IMR-90 (cell line): ENCODE measurements around the gene PCBP4. TPM values are rescaled to one million over a fixed set of nuclear protein-coding genes. Genes with fewer than 3 reads are reported as not detected.

Experiments used
- ATAC-seq: fragments of 200-7000 bp; cut with Tn5 transposase; 2 replicates; pipeline ENCODE4 v1.9.1; 2020; ENCODE audit warnings: low read depth, mild to moderate bottlenecking, moderate library complexity
- BruUV-seq: library from RNA; stranded (reverse); fragments of 400-500 nt; replicated peaks from 2 replicates; lab custom pipeline; 2021; lab: Mats Ljungman, UMichigan
- CTCF ChIA-PET: fragments of 300-600 bp; formaldehyde crosslinking; extraction: SDS; loops from one replicate; lab custom pipeline; 2021; ENCODE audit warnings: antibody characterized with exemption; lab: Yijun Ruan, JAX
- POLR2A ChIA-PET: fragments of 300-600 bp; sonication (Branson Sonifier 250); formaldehyde crosslinking; loops from one replicate; lab custom pipeline; 2022; ENCODE audit warnings: antibody characterized with exemption; ENCODE audit not compliant: unreplicated experiment; lab: Charles Lee
- DNase-seq: peaks from one replicate; pipeline ENCODE4 v3.0.0; 2013
- H2AFZ ChIP-seq: replicated peaks from 2 replicates; pipeline ENCODE3; 2013; ENCODE audit warnings: low read length, mild to moderate bottlenecking; ENCODE audit not compliant: poor library complexity
- H2AK5ac ChIP-seq: 2 replicates; pipeline ENCODE4 v1.6.1; 2013; ENCODE audit warnings: low read depth, low read length, inconsistent platforms
- H2AK9ac ChIP-seq: replicated peaks from 2 replicates; pipeline ENCODE3; 2013; ENCODE audit warnings: mild to moderate bottlenecking, low read depth, low read length, moderate library complexity; ENCODE audit not compliant: poor library complexity
- H2BK120ac ChIP-seq: 2 replicates; pipeline ENCODE4 v1.6.1; 2013; ENCODE audit warnings: low read depth, low read length, inconsistent platforms
- H2BK15ac ChIP-seq: 3 replicates; pipeline ENCODE4 v1.6.1; 2013; ENCODE audit warnings: low read depth, low read length, inconsistent platforms
- H2BK20ac ChIP-seq: 2 replicates; pipeline ENCODE4 v1.6.1; 2013; ENCODE audit warnings: low read depth, mild to moderate bottlenecking, inconsistent platforms, low read length, moderate library complexity
- H2BK5ac ChIP-seq: 2 replicates; pipeline ENCODE4 v1.6.1; 2013; ENCODE audit warnings: mild to moderate bottlenecking, low read depth, low read length, inconsistent platforms; ENCODE audit not compliant: poor library complexity, severe bottlenecking
- H3K14ac ChIP-seq: replicated peaks from 2 replicates; pipeline ENCODE4 v1.6.1; 2013; ENCODE audit warnings: low read depth, low read length, inconsistent platforms
- H3K18ac ChIP-seq: 2 replicates; pipeline ENCODE4 v1.6.1; 2013; ENCODE audit warnings: low read depth, low read length, control low read depth
- H3K23ac ChIP-seq: 2 replicates; pipeline ENCODE4 v1.6.1; 2013; ENCODE audit warnings: low read depth, low read length, inconsistent platforms
- H3K27ac ChIP-seq: 2 replicates; pipeline ENCODE4 v1.5.1; 2013; ENCODE audit warnings: mild to moderate bottlenecking, control low read depth, low read length; ENCODE audit not compliant: insufficient read depth
- H3K27me3 ChIP-seq: 2 replicates; pipeline ENCODE4 v1.6.1; 2013; ENCODE audit warnings: low read length; ENCODE audit not compliant: control insufficient read depth, insufficient read depth
- H3K36me3 ChIP-seq: 2 replicates; pipeline ENCODE4 v1.6.1; 2013; ENCODE audit warnings: low read length, mixed read lengths; ENCODE audit not compliant: control insufficient read depth, insufficient read depth
- H3K4ac ChIP-seq: 2 replicates; pipeline ENCODE4 v1.6.1; 2013; ENCODE audit warnings: low read depth, low read length, inconsistent platforms
- H3K4me1 ChIP-seq: 2 replicates; pipeline ENCODE4 v1.6.1; 2013; ENCODE audit warnings: low read length, mixed read lengths; ENCODE audit not compliant: control insufficient read depth, insufficient read depth
- H3K4me2 ChIP-seq: 2 replicates; pipeline ENCODE4 v1.6.1; 2013; ENCODE audit warnings: low read depth, mild to moderate bottlenecking, control low read depth, low read length, moderate library complexity
- H3K4me3 ChIP-seq: 2 replicates; pipeline ENCODE4 v1.5.1; 2013; ENCODE audit warnings: low read depth, mild to moderate bottlenecking, control low read depth, low read length, moderate library complexity; ENCODE audit not compliant: insufficient read depth
- H3K56ac ChIP-seq: 2 replicates; pipeline ENCODE4 v1.6.1; 2013; ENCODE audit warnings: low read length, inconsistent platforms; ENCODE audit not compliant: insufficient read depth; ENCODE audit errors: extremely low read depth
- H3K79me1 ChIP-seq, 2 experiments: 2 replicates each; pipeline ENCODE4 v1.6.1; 2013; ENCODE audit warnings: low read length in 2 of 2, inconsistent platforms in 1 of 2, low read depth in 1 of 2
- H3K9ac ChIP-seq: 2 replicates; pipeline ENCODE4 v1.6.1; 2013; ENCODE audit warnings: low read depth, low read length, control low read depth
- H3K9me1 ChIP-seq: 2 replicates; pipeline ENCODE4 v1.6.1; 2013; ENCODE audit warnings: low read length, inconsistent platforms; ENCODE audit not compliant: insufficient read depth
- H3K9me3 ChIP-seq: 2 replicates; pipeline ENCODE4 v1.6.1; 2013; ENCODE audit warnings: low read length; ENCODE audit not compliant: control insufficient read depth, insufficient read depth
- H4K20me1 ChIP-seq: 2 replicates; pipeline ENCODE4 v1.6.1; 2013; ENCODE audit warnings: low read length, inconsistent platforms; ENCODE audit not compliant: insufficient read depth
- H4K5ac ChIP-seq: 2 replicates; pipeline ENCODE4 v1.6.1; 2013; ENCODE audit warnings: mild to moderate bottlenecking, low read depth, low read length, control low read depth
- H4K8ac ChIP-seq, 2 experiments: 2 replicates each; pipeline ENCODE4 v1.6.1; 2013; ENCODE audit warnings: low read depth in 2 of 2, low read length in 2 of 2, control low read depth in 1 of 2, inconsistent platforms in 1 of 2
- H4K91ac ChIP-seq: 2 replicates; pipeline ENCODE4 v1.6.1; 2013; ENCODE audit warnings: low read depth, low read length, inconsistent platforms; ENCODE audit not compliant: insufficient read depth
- BHLHE40 ChIP-seq: fragments of 150-350 bp; IDR thresholded peaks from 2 replicates; pipeline ENCODE4 v1.6.1; 2016; ENCODE audit warnings: mild to moderate bottlenecking, low read depth, low read length
- CEBPB ChIP-seq: IDR thresholded peaks from 2 replicates; pipeline ENCODE4 v1.6.1; 2012; ENCODE audit warnings: low read depth, low read length, improper control_type of control experiment
- CHD1 ChIP-seq: IDR thresholded peaks from 2 replicates; pipeline ENCODE4 v1.6.1; 2012; ENCODE audit warnings: low read depth, low read length, improper control_type of control experiment
- CTCF ChIP-seq: conservative IDR thresholded peaks from 2 replicates; pipeline ENCODE4 v1.5.1; 2012; ENCODE audit warnings: mild to moderate bottlenecking, low read depth, low read length, improper control_type of control experiment
- ELK1 ChIP-seq: fragments of 150-350 bp; IDR thresholded peaks from 2 replicates; pipeline ENCODE4 v1.6.1; 2016; ENCODE audit warnings: low read depth, mild to moderate bottlenecking, low read length, moderate library complexity, borderline replicate concordance
- FOS ChIP-seq: fragments of 150-350 bp; IDR thresholded peaks from 2 replicates; pipeline ENCODE4 v1.6.1; 2016; ENCODE audit warnings: low read depth, low read length
- MAFK ChIP-seq: IDR thresholded peaks from 2 replicates; pipeline ENCODE4 v1.6.1; 2012; ENCODE audit warnings: low read depth, low read length, improper control_type of control experiment
- MAZ ChIP-seq: IDR thresholded peaks from 2 replicates; pipeline ENCODE4 v1.6.1; 2012; ENCODE audit warnings: low read depth, mild to moderate bottlenecking, low read length, improper control_type of control experiment, moderate library complexity, borderline replicate concordance
- MXI1 ChIP-seq: IDR thresholded peaks from 2 replicates; pipeline ENCODE4 v1.6.1; 2012; ENCODE audit warnings: low read depth, mild to moderate bottlenecking, low read length, moderate library complexity, borderline replicate concordance
- NFE2L2 ChIP-seq: fragments of 150-350 bp; IDR thresholded peaks from 2 replicates; pipeline ENCODE4 v1.6.1; 2016; ENCODE audit warnings: low read depth, mild to moderate bottlenecking, low read length
- POLR2A ChIP-seq: IDR thresholded peaks from 2 replicates; pipeline ENCODE4 v1.6.1; 2012; ENCODE audit warnings: mild to moderate bottlenecking, low read depth, low read length
- RAD21 ChIP-seq: IDR thresholded peaks from 2 replicates; pipeline ENCODE4 v1.6.1; 2012; ENCODE audit warnings: low read length, improper control_type of control experiment
- RCOR1 ChIP-seq: IDR thresholded peaks from 2 replicates; pipeline ENCODE4 v1.6.1; 2012; ENCODE audit warnings: mild to moderate bottlenecking, low read length, improper control_type of control experiment; ENCODE audit not compliant: insufficient replicate concordance
- RFX5 ChIP-seq: IDR thresholded peaks from 2 replicates; pipeline ENCODE4 v1.8.0; 2012; ENCODE audit warnings: low read depth, mild to moderate bottlenecking, low read length, moderate library complexity
- SMC3 ChIP-seq: fragments of 150-350 bp; IDR thresholded peaks from 2 replicates; pipeline ENCODE4 v1.6.1; 2016; ENCODE audit warnings: low read depth, mild to moderate bottlenecking, antibody characterized with exemption, low read length, moderate library complexity
- USF2 ChIP-seq: fragments of 150-350 bp; IDR thresholded peaks from 2 replicates; pipeline ENCODE4 v1.6.1; 2017; ENCODE audit warnings: mild to moderate bottlenecking, antibody characterized with exemption, low read length, low read depth
- WGBS, 2 experiments: methylation state at CpG; one replicate each; pipeline versions ENCODE4 v1.1.5 to v1.1.7; 2013; ENCODE audit warnings: missing lambda C conversion rate in 2 of 2; ENCODE audit not compliant: insufficient read length in 1 of 2; ENCODE audit errors: extremely low coverage in 2 of 2; 5-methylcytosine and 5-hydroxymethylcytosine counted together
- dilution Hi-C: fragments of 300-500 bp; cut with HindIII; formaldehyde crosslinking; loops from one replicate; pipeline ENCODE4 v1.14.3; 2018; ENCODE audit warnings: low sequenced_read_pairs; ENCODE audit not compliant: unreplicated experiment
- in situ Hi-C: fragments of 300-500 bp; cut with MboI; formaldehyde crosslinking; loops from 3 replicates; pipeline ENCODE4 v1.14.3; 2019; ENCODE audit warnings: low sequenced_read_pairs, inconsistent platforms, mixed read lengths
- intact Hi-C: fragments of 100-400 bp; cut with micrococcal nuclease; formaldehyde crosslinking; loops from 2 replicates; pipeline ENCODE4 v1.10.0; 2022
- polyA plus RNA-seq, 3 experiments: library from polyadenylated mRNA; depleted of rRNA; stranded (reverse); fragments of >200 nt; gene quantifications; 2 replicates each; pipeline ENCODE4 v1.2.3, GENCODE V29; 2012; ENCODE audit warnings: low replicate concordance in 1 of 3
- total RNA-seq: library from RNA; depleted of rRNA; stranded (reverse); fragments of >200 nt; gene quantifications from 2 replicates; pipeline ENCODE4 v1.2.3, GENCODE V29; 2012

PCBP4 gene
- total and polyA plus RNA-seq, 2 of the 4 experiments (the other 2 are of a cell fraction): 70.8 to 110 TPM

- Histone ChIP-seq H2AK5ac (no peak overlapping the region), H3K4ac (no peak overlapping the region), H3K79me1 (peaks cover 10 to 30% of the 10 kb centered on the region in 2 experiments), H3K36me3 (peaks cover 32% of the 10 kb centered on the region), H4K91ac (no peak overlapping the region), H2AK9ac (no peak overlapping the region), H4K5ac (no peak overlapping the region), H3K18ac (no peak overlapping the region), H3K9me1 (peaks cover 3% of the 10 kb centered on the region; the same call in 1 of the 2 replicates), H2AFZ (no peak overlapping the region), H3K4me1 (peaks cover 6% of the 10 kb centered on the region), H4K20me1 (peaks cover 20% of the 10 kb centered on the region; the same call in 1 of the 2 replicates), H3K4me2 (no peak overlapping the region), H3K27me3 (no peaks in the 10 kb centered on the region), H4K8ac (no peak overlapping the region), H2BK15ac (no peak overlapping the region), H3K56ac (no peak overlapping the region), H3K14ac (no peak overlapping the region), H3K4me3 (no peak overlapping the region), H2BK120ac (no peak overlapping the region), H3K9ac (no peak overlapping the region), H2BK5ac (no peak overlapping the region), H2BK20ac (no peak overlapping the region), H3K9me3 (no peaks in the 10 kb centered on the region), H3K23ac (no peak overlapping the region), H3K27ac (no peak overlapping the region)
- BruUV-seq: no TSS peak
- no peak for DNase-seq
- TF ChIP-seq FOS (no peak), USF2 (no peak), MAFK (no peak), SMC3 (no peak), RCOR1 (no peak), CHD1 (no peak), CEBPB (no peak), POLR2A (no peak), NFE2L2 (no peak), ELK1 (no peak), RFX5 (no peak), MXI1 (no peak), BHLHE40 (no peak), CTCF (no peak), RAD21 (no peak), MAZ (no peak)
- ATAC-seq: no peak
- CTCF ChIA-PET: no interaction called here
- in situ Hi-C loops (loop anchor here (25.0 kb wide), 1 partner anchor 1622 kb away; the partner anchor contains the start of genes RASSF1, TUSC2 and ZMYND10), dilution Hi-C loops (no loop called here), intact Hi-C loops (no loop called here)
- POLR2A ChIA-PET: no interaction called here
- WGBS, 2 experiments: no CpG with 5 or more reads among the region's 7 CpGs
Observed at GRCh38 chr3:51959651-51960050, 7.6 kb downstream of the PCBP4 start.
